ENCODE data around the gene MTERF2. TPM values are rescaled to one million over a fixed set of nuclear protein-coding genes. Genes with fewer than 3 reads are reported as not detected.

The MTERF2 gene
- total RNA-seq, 4 donors from 2014 or later: 16.7 to 22.2 (median 19.0) TPM

- no peak overlapping the region for H3K27ac ChIP-seq (replicated peaks in 1 of 4)
- TF ChIP-seq POLR2A (IDR thresholded peaks at IDR 0.05; ENCODE audit: low read depth) (no peak), EP300 (IDR thresholded peaks at IDR 0.05) (no peak), POLR2AphosphoS5 (IDR thresholded peaks at IDR 0.05) (no peak), CTCF (IDR thresholded peaks at IDR 0.05) (no peak)
- DNase-seq (ENCODE audit: extremely low spot score): no peak
- H3K4me3 ChIP-seq: no peak overlapping the region
- H3K36me3 ChIP-seq: no peaks in the 10 kb centered on the region
- intact Hi-C loops (cut with DNase I): no loop called here
- no peaks in the 10 kb centered on the region for H3K4me1 ChIP-seq
- H3K9me3 ChIP-seq: no peaks in the 10 kb centered on the region
- H3K27me3 ChIP-seq: no peaks in the 10 kb centered on the region
Measured at GRCh38 chr12:106947461-106947860, 39.5 kb downstream of the MTERF2 start.

GRCh38 chr12:106945261-106945851, 41.6 kb downstream of the MTERF2 start:
- intact Hi-C loops (cut with DNase I): no loop called here
- Histone ChIP-seq H3K4me3 (no peak overlapping the region), H3K27me3 (no peaks in the 10 kb centered on the region), H3K36me3 (no peaks in the 10 kb centered on the region), H3K27ac (replicated peaks in 1 of 4) (no peak overlapping the region), H3K4me1 (no peaks in the 10 kb centered on the region), H3K9me3 (no peaks in the 10 kb centered on the region)
- DNase-seq (ENCODE audit: extremely low spot score): no peak
- TF ChIP-seq CTCF (IDR thresholded peaks at IDR 0.05) (no peak), EP300 (IDR thresholded peaks at IDR 0.05) (no peak), POLR2A (IDR thresholded peaks at IDR 0.05; ENCODE audit: low read depth) (no peak), POLR2AphosphoS5 (IDR thresholded peaks at IDR 0.05) (no peak)
- 32% methylated on average over 1 of the region's 1 CpG for WGBS

- no peak for DNase-seq (ENCODE audit: extremely low spot score)
- H3K4me3 ChIP-seq: no peak overlapping the region
- WGBS: 94% methylated on average over 2 of the region's 2 CpGs
- H3K36me3 ChIP-seq: no peaks in the 10 kb centered on the region
- no peaks in the 10 kb centered on the region for H3K27me3 ChIP-seq
- no peaks in the 10 kb centered on the region for H3K4me1 ChIP-seq
- intact Hi-C loops (cut with DNase I): no loop called here
- no peaks in the 10 kb centered on the region for H3K9me3 ChIP-seq
- no peak overlapping the region for H3K27ac ChIP-seq (replicated peaks in 1 of 4)
- no peak for TF ChIP-seq CTCF (IDR thresholded peaks at IDR 0.05)
- TF ChIP-seq POLR2AphosphoS5 (IDR thresholded peaks at IDR 0.05): no peak
- no peak for TF ChIP-seq EP300 (IDR thresholded peaks at IDR 0.05)
- no peak for TF ChIP-seq POLR2A (IDR thresholded peaks at IDR 0.05; ENCODE audit: low read depth)
Measured at GRCh38 chr12:106942775-106943174, 44.2 kb downstream of the MTERF2 start.

- no peaks in the 10 kb centered on the region for H3K4me1 ChIP-seq
- DNase-seq (ENCODE audit: extremely low spot score): no peak
- H3K4me3 ChIP-seq: no peak overlapping the region
- no peaks in the 10 kb centered on the region for H3K9me3 ChIP-seq
- no peaks in the 10 kb centered on the region for H3K27me3 ChIP-seq
- 64% methylated on average over 6 of the region's 6 CpGs for WGBS
- no peak for TF ChIP-seq POLR2AphosphoS5 (IDR thresholded peaks at IDR 0.05)
- intact Hi-C loops (cut with DNase I): no loop called here
- H3K36me3 ChIP-seq: no peaks in the 10 kb centered on the region
- no peak overlapping the region for H3K27ac ChIP-seq (replicated peaks in 1 of 4)
Measured at GRCh38 chr12:106941481-106942156, 45.3 kb downstream of the MTERF2 start.

GRCh38 chr12:106934277-106934676, 52.7 kb downstream of the MTERF2 start:
- Histone ChIP-seq H3K4me1 (no peaks in the 10 kb centered on the region), H3K27me3 (no peaks in the 10 kb centered on the region), H3K9me3 (peaks cover 0 to 6% (median 2%) of the 10 kb centered on the region in 4 donors), H3K36me3 (no peaks in the 10 kb centered on the region), H3K4me3 (no peak overlapping the region), H3K27ac (replicated peaks in 1 of 4) (no peak overlapping the region)
- DNase-seq (ENCODE audit: extremely low spot score): no peak
- WGBS: 80% methylated on average over 3 of the region's 3 CpGs
- intact Hi-C loops (cut with DNase I): no loop called here
- TF ChIP-seq POLR2A (IDR thresholded peaks at IDR 0.05; ENCODE audit: low read depth) (no peak), EP300 (IDR thresholded peaks at IDR 0.05) (no peak), POLR2AphosphoS5 (IDR thresholded peaks at IDR 0.05) (no peak), CTCF (IDR thresholded peaks at IDR 0.05) (no peak)

Other genes with a start within 250 kb of the MTERF2 start
- gene RIC8B, start 212.5 kb downstream of the MTERF2 start, total RNA-seq: 10 to 100 TPM; 13.8 to 19.1 (median 15.3) TPM
- 10 to 100 TPM; 31.1 to 39.9 (median 34.5) TPM for gene TMEM263, start 31.2 kb downstream of the MTERF2 start, total RNA-seq
- 10 to 100 TPM; 29.1 to 42.9 (median 34.9) TPM for gene CRY1, start 106.4 kb upstream of the MTERF2 start, total RNA-seq